K562 (cell line): ENCODE results near the gene STRN3. TPM values are rescaled to one million over a fixed set of nuclear protein-coding genes. Genes with fewer than 3 reads are reported as not detected.

ENCODE experiments used
- ATAC-seq: fragments of 200-7000 bp; cut with Tn5 transposase; 3 replicates; pipeline ENCODE4 v1.9.1; 2020; ENCODE audit warnings: moderate library complexity
- BruUV-seq: library from RNA; stranded (reverse); fragments of 400-500 nt; replicated peaks from 2 replicates; lab custom pipeline; 2021; lab: Mats Ljungman, UMichigan
- CTCF ChIA-PET: fragments of 300-600 bp; formaldehyde crosslinking; extraction: SDS; loops from one replicate; lab custom pipeline; 2021; ENCODE audit warnings: low intra/inter-chr PET ratio; lab: Yijun Ruan, JAX
- POLR2A ChIA-PET: fragments of 300-600, 350-650 bp; sonication (Branson Sonifier 250); formaldehyde crosslinking; extraction: SDS; loops from one replicate; lab custom pipeline; 2021; ENCODE audit warnings: antibody characterized with exemption, inconsistent platforms; lab: Yijun Ruan, JAX
- DNase-seq, 4 experiments: peaks; one replicate each; pipeline versions ENCODE4 v3.0.0 to v3.0.0-alpha.2; 2011 to 2018; ENCODE audit warnings: low spot score in 3 of 4, mixed read lengths in 3 of 4; ENCODE audit errors: extremely low read depth in 1 of 4
- FAIRE-seq: peaks from 2 replicates; lab custom pipeline; 2011; peaks lifted over from hg19 to GRCh38; lab: Jason Lieb, UNC
- H2AFZ ChIP-seq: 2 replicates; pipeline ENCODE4 v1.6.0; 2011; ENCODE audit warnings: low read depth, low read length, control low read depth, inconsistent platforms
- H3K27ac ChIP-seq: fragments of 200-600 bp; 3 replicates; pipeline ENCODE4 v1.8.0; 2011; ENCODE audit warnings: low read depth, mild to moderate bottlenecking, control low read depth, inconsistent platforms, low read length, moderate library complexity, mixed read lengths; ENCODE audit errors: extremely low read depth
- H3K27me3 ChIP-seq, 2 experiments: fragments of 300-600 bp in 1 of 2; 2 replicates in 1 of 2; 3 replicates in 1 of 2; pipeline versions ENCODE4 v1.6.0 to v1.8.0; 2011; ENCODE audit warnings: inconsistent platforms in 2 of 2, low read length in 2 of 2, mild to moderate bottlenecking in 1 of 2, mixed read lengths in 1 of 2, moderate library complexity in 1 of 2; ENCODE audit not compliant: control insufficient read depth in 2 of 2, insufficient read depth in 2 of 2
- H3K36me3 ChIP-seq: fragments of 300-600 bp; 3 replicates; pipeline ENCODE4 v1.8.0; 2011; ENCODE audit warnings: mild to moderate bottlenecking, low read length, inconsistent platforms; ENCODE audit not compliant: control insufficient read depth, insufficient read depth
- H3K4me1 ChIP-seq, 2 experiments: fragments of 200-600 bp in 1 of 2; replicated peaks in 1 of 2; 2 replicates in 1 of 2; 3 replicates in 1 of 2; pipeline versions ENCODE4 v1.5.1 to v1.8.0; 2011; ENCODE audit warnings: inconsistent platforms in 2 of 2, low read length in 2 of 2, mild to moderate bottlenecking in 1 of 2, mixed read lengths in 1 of 2, moderate library complexity in 1 of 2; ENCODE audit not compliant: control insufficient read depth in 2 of 2, insufficient read depth in 2 of 2
- H3K4me2 ChIP-seq: 2 replicates; pipeline ENCODE4 v1.6.1; 2011; ENCODE audit warnings: low read length, control low read depth, inconsistent platforms, mixed read lengths; ENCODE audit not compliant: insufficient read depth
- H3K4me3 ChIP-seq: fragments of 200-600 bp; sonication (generic), shearing (Covaris generic); 2 replicates; pipeline ENCODE4 v1.5.1; 2016; ENCODE audit warnings: control low read depth, inconsistent platforms
- H3K79me2 ChIP-seq: fragments of 200-600 bp; 3 replicates; pipeline ENCODE4 v1.8.0; 2011; ENCODE audit warnings: low read length, inconsistent platforms; ENCODE audit not compliant: control insufficient read depth, insufficient read depth
- H3K9ac ChIP-seq, 2 experiments: 2 replicates each; pipeline versions ENCODE4 v1.6.0 to v1.6.1; 2011; ENCODE audit warnings: low read depth in 2 of 2, low read length in 2 of 2, control low read depth in 1 of 2, inconsistent platforms in 1 of 2, mild to moderate bottlenecking in 1 of 2, mixed read lengths in 1 of 2; ENCODE audit not compliant: insufficient read depth in 1 of 2
- H3K9me1 ChIP-seq: one replicate; pipeline ENCODE4 v1.6.0; 2011; ENCODE audit warnings: inconsistent platforms, mild to moderate bottlenecking, low read length, moderate library complexity; ENCODE audit not compliant: control insufficient read depth, insufficient read depth
- H3K9me3 ChIP-seq: replicated peaks from 2 replicates; pipeline ENCODE4 v1.5.1; 2011; ENCODE audit warnings: low read depth, low read length, inconsistent platforms; ENCODE audit not compliant: control insufficient read depth, insufficient read depth
- H4K20me1 ChIP-seq: replicated peaks from 2 replicates; pipeline ENCODE4 v1.6.1; 2011; ENCODE audit warnings: low read length, inconsistent platforms, mixed read lengths; ENCODE audit not compliant: control insufficient read depth, insufficient read depth
- CEBPG ChIP-seq, 3 experiments: fragments of 200-800 bp in 1 of 3; sonication (Bioruptor generic) in 1 of 3; sonication (generic) in 1 of 3; formaldehyde crosslinking in 1 of 3; IDR thresholded peaks in 2 of 3; conservative IDR thresholded peaks in 1 of 3; 2 replicates each; pipeline versions ENCODE4 v1.6.1 to v1.8.0; 2016 to 2022; ENCODE audit warnings: missing compliant biosample characterization in 2 of 3, missing genetic modification characterization in 2 of 3, mild to moderate bottlenecking in 1 of 3, missing genetic modification reagents in 1 of 3
- NCOA2 ChIP-seq, 2 experiments: fragments of 450-650 bp; IDR thresholded peaks; 2 replicates each; pipeline ENCODE4 v1.6.1; 2018; ENCODE audit warnings: mild to moderate bottlenecking in 2 of 2, moderate library complexity in 1 of 2; ENCODE audit not compliant: partially characterized antibody in 2 of 2
- PCBP1 ChIP-seq: fragments of 200-400 bp; formaldehyde crosslinking; IDR thresholded peaks from 2 replicates; pipeline ENCODE4 v1.6.1; 2018; ENCODE audit warnings: mild to moderate bottlenecking, low read depth, low read length; ENCODE audit not compliant: poor library complexity, severe bottlenecking
- WGBS: fragments of 100-300 bp; shearing (Covaris generic); methylation state at CpG from one replicate; pipeline ENCODE4 v1.1.6; 2016; ENCODE audit warnings: low coverage, mixed read lengths; ENCODE audit not compliant: insufficient coverage; ENCODE audit errors: missing lambda C conversion rate; 5-methylcytosine and 5-hydroxymethylcytosine counted together
- in situ Hi-C: fragments of 300-500 bp; cut with MboI; formaldehyde crosslinking; loops from 4 replicates; pipeline ENCODE4 v1.15.0; 2018; ENCODE audit warnings: inconsistent platforms, mixed read lengths
- intact Hi-C: fragments of 100-400 bp; cut with micrococcal nuclease; formaldehyde crosslinking; loops from 2 replicates; pipeline ENCODE4 v1.14.2; 2022
- polyA plus RNA-seq, 8 experiments: library from polyadenylated mRNA; depleted of rRNA in 4 of 8; stranded (reverse) in 5 of 8; unstranded in 3 of 8; fragments of >200 nt; fragmentation: Nextera tagmentation in 2 of 8; fragmentation: Illumina TruSeq in 1 of 8; extraction: Ambion mirVana in 2 of 8; extraction: Trizol in 1 of 8; gene quantifications; 2 replicates each; pipeline versions ENCODE4 v1.2.1 to v1.2.3, GENCODE V29; 2011 to 2014; ENCODE audit warnings: inconsistent platforms in 1 of 8, missing spikeins in 1 of 8
- total RNA-seq, 7 experiments: library from RNA; depleted of rRNA in 6 of 7; stranded (reverse); fragments of >200 nt in 6 of 7; fragmentation: Illumina TruSeq in 2 of 7; extraction: Trizol in 2 of 7; gene quantifications; 2 replicates each; pipeline versions ENCODE4 v1.2.1 to v1.2.3, GENCODE V29; 2011 to 2021; ENCODE audit warnings: low replicate concordance in 1 of 7
- TF ChIP-seq, protein P1 (sequence below): sonication (generic); IDR thresholded peaks from 2 replicates; pipeline ENCODE4 v1.6.1; 2016
- TF ChIP-seq, protein P2 (sequence below), 2 experiments: fragments of 450-650 bp in 1 of 2; sonication (generic) in 1 of 2; formaldehyde crosslinking in 1 of 2; IDR thresholded peaks in 1 of 2; conservative IDR thresholded peaks in 1 of 2; 2 replicates each; pipeline versions ENCODE4 v1.6.1 to v1.8.1; 2016 to 2023; ENCODE audit warnings: mild to moderate bottlenecking in 2 of 2, moderate library complexity in 2 of 2, inconsistent platforms in 1 of 2, missing genetic modification reagents in 1 of 2
- TF ChIP-seq, protein P3 (sequence below): fragments of 450-650 bp; IDR thresholded peaks from 2 replicates; pipeline ENCODE4 v1.6.1; 2017; ENCODE audit warnings: antibody characterized with exemption, mild to moderate bottlenecking

Gene STRN3
- total and polyA plus RNA-seq, 9 of the 15 experiments (the other 6 are each of a cell fraction or from before 2014, with no cell fraction given), result 5.9 to 29.1 (median 16.0) TPM

GRCh38 chr14:31029016-31029970 is 3.1 kb upstream of the STRN3 start:
- DNase-seq (no peak), FAIRE-seq (no peak), ATAC-seq (no peak)
- Histone ChIP-seq H3K79me2 (peaks cover 50% of the 10 kb centered on the region), H4K20me1 (no peaks in the 10 kb centered on the region), H3K9me3 (no peaks in the 10 kb centered on the region), H2AFZ (no peak overlapping the region), H3K4me3 (no peak overlapping the region), H3K9ac (peak overlapping the region; percentile 26 to 61; a peak in 1 of 4 replicates), H3K4me2 (0 out of 2 replicates have a peak overlapping the region, but pooled peaks have one; percentile 5), H3K4me1 (peaks cover 24 to 52% of the 10 kb centered on the region in 2 experiments), H3K9me1 (no peaks in the 10 kb centered on the region), H3K36me3 (no peaks in the 10 kb centered on the region; the same call in 2 of the 3 replicates), H3K27ac (peak overlapping the region; percentile 36; the same call in 2 of the 3 replicates), H3K27me3 (no peaks in the 10 kb centered on the region)
- ChIA-PET POLR2A (interaction anchor here (0.8 to 2.1 kb wide), 4 partner anchors 9 to 30 kb away, joined by 3 to 11 read pairs (median 4); no protein-coding TSS in a partner anchor), CTCF (no interaction called here)
- in situ Hi-C loops (no loop called here), intact Hi-C loops (no loop called here)
- 45% methylated on average over 2 of the region's 3 CpGs for WGBS
- no TSS peak for BruUV-seq
- TF ChIP-seq, protein P1, sequence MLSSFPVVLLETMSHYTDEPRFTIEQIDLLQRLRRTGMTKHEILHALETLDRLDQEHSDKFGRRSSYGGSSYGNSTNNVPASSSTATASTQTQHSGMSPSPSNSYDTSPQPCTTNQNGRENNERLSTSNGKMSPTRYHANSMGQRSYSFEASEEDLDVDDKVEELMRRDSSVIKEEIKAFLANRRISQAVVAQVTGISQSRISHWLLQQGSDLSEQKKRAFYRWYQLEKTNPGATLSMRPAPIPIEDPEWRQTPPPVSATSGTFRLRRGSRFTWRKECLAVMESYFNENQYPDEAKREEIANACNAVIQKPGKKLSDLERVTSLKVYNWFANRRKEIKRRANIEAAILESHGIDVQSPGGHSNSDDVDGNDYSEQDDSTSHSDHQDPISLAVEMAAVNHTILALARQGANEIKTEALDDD, result peak; percentile 5; the same call in 1 of the 2 replicates
- TF ChIP-seq, protein P2, sequence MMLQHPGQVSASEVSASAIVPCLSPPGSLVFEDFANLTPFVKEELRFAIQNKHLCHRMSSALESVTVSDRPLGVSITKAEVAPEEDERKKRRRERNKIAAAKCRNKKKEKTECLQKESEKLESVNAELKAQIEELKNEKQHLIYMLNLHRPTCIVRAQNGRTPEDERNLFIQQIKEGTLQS (IDR thresholded peaks at IDR 0.05), result peak; percentile 59
- TF ChIP-seq, protein P2 (CRISPR knock-in tag; conservative IDR thresholded peaks at IDR 0.05), result no peak
- TF ChIP-seq CEBPG (CRISPR knock-in tag; IDR thresholded peaks at IDR 0.05) (no peak; the same call in 1 of the 2 replicates), CEBPG (tag; conservative IDR thresholded peaks at IDR 0.05 in 1 of 2, IDR thresholded peaks at IDR 0.05 in 1 of 2) (peak; percentile 21 to 47; a peak in 1 of 4 replicates), PCBP1 (no peak), NCOA2 (IDR thresholded peaks at IDR 0.05; ENCODE audit: partially characterized antibody in 2 of 2) (no peak)
- TF ChIP-seq, protein P3, sequence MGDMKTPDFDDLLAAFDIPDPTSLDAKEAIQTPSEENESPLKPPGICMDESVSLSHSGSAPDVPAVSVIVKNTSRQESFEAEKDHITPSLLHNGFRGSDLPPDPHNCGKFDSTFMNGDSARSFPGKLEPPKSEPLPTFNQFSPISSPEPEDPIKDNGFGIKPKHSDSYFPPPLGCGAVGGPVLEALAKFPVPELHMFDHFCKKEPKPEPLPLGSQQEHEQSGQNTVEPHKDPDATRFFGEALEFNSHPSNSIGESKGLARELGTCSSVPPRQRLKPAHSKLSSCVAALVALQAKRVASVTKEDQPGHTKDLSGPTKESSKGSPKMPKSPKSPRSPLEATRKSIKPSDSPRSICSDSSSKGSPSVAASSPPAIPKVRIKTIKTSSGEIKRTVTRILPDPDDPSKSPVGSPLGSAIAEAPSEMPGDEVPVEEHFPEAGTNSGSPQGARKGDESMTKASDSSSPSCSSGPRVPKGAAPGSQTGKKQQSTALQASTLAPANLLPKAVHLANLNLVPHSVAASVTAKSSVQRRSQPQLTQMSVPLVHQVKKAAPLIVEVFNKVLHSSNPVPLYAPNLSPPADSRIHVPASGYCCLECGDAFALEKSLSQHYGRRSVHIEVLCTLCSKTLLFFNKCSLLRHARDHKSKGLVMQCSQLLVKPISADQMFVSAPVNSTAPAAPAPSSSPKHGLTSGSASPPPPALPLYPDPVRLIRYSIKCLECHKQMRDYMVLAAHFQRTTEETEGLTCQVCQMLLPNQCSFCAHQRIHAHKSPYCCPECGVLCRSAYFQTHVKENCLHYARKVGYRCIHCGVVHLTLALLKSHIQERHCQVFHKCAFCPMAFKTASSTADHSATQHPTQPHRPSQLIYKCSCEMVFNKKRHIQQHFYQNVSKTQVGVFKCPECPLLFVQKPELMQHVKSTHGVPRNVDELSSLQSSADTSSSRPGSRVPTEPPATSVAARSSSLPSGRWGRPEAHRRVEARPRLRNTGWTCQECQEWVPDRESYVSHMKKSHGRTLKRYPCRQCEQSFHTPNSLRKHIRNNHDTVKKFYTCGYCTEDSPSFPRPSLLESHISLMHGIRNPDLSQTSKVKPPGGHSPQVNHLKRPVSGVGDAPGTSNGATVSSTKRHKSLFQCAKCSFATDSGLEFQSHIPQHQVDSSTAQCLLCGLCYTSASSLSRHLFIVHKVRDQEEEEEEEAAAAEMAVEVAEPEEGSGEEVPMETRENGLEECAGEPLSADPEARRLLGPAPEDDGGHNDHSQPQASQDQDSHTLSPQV, result peak; percentile 63; the same call in 1 of the 2 replicates
